Naive B cell (primary cell): Measurements from ENCODE around the gene HOTAIR. TPM values are rescaled to one million over a fixed set of nuclear protein-coding genes. Genes with fewer than 3 reads are reported as not detected.

ENCODE experiments used
- ATAC-seq, 2 donors: fragments of 150-1000 bp; cut with Tn5 transposase; 2 replicates each; pipeline ENCODE4 v1.10.0; 2021; ENCODE audit warnings: low read depth in 2 of 2, mild to moderate bottlenecking in 2 of 2, moderate library complexity in 2 of 2
- DNase-seq: peaks from one replicate; pipeline ENCODE4 v3.0.0; 2022
- H3K27ac Mint-ChIP-seq, 6 donors: one replicate each; pipeline ENCODE4 v1.8.0; 2020 to 2022; ENCODE audit warnings: mild to moderate bottlenecking in 6 of 6, mixed read lengths in 6 of 6, moderate library complexity in 5 of 6, inconsistent platforms in 2 of 6
- H3K27me3 Mint-ChIP-seq, 3 donors: one replicate each; pipeline ENCODE4 v1.8.0; 2021 to 2022; ENCODE audit warnings: mixed read lengths in 3 of 3, mild to moderate bottlenecking in 1 of 3
- H3K36me3 Mint-ChIP-seq, 2 donors: one replicate each; pipeline ENCODE4 v1.8.0; 2020 to 2022; ENCODE audit warnings: mixed read lengths in 2 of 2, inconsistent platforms in 1 of 2, mild to moderate bottlenecking in 1 of 2
- H3K4me1 Mint-ChIP-seq, 3 donors: one replicate each; pipeline ENCODE4 v1.8.0; 2020 to 2022; ENCODE audit warnings: mixed read lengths in 3 of 3, inconsistent platforms in 1 of 3, mild to moderate bottlenecking in 1 of 3, moderate library complexity in 1 of 3
- H3K4me3 Mint-ChIP-seq, 8 donors: one replicate each; pipeline ENCODE4 v1.8.0; 2020 to 2022; ENCODE audit warnings: mild to moderate bottlenecking in 8 of 8, mixed read lengths in 8 of 8, moderate library complexity in 8 of 8, inconsistent platforms in 2 of 8
- H3K9me3 Mint-ChIP-seq, 7 donors: one replicate each; pipeline ENCODE4 v1.8.0; 2020 to 2022; ENCODE audit warnings: mixed read lengths in 7 of 7, mild to moderate bottlenecking in 5 of 7, inconsistent platforms in 2 of 7, moderate library complexity in 1 of 7
- polyA plus RNA-seq, 6 donors: library from polyadenylated mRNA; unstranded; fragments of 300-500 nt; fragmentation: Illumina TruSeq; gene quantifications; one replicate each; pipeline ENCODE4 v1.2.3, GENCODE V29; 2021; ENCODE audit warnings: low read depth in 6 of 6

HOTAIR gene
- polyA plus RNA-seq, 6 donors from 2014 or later: not detected

DNA sequence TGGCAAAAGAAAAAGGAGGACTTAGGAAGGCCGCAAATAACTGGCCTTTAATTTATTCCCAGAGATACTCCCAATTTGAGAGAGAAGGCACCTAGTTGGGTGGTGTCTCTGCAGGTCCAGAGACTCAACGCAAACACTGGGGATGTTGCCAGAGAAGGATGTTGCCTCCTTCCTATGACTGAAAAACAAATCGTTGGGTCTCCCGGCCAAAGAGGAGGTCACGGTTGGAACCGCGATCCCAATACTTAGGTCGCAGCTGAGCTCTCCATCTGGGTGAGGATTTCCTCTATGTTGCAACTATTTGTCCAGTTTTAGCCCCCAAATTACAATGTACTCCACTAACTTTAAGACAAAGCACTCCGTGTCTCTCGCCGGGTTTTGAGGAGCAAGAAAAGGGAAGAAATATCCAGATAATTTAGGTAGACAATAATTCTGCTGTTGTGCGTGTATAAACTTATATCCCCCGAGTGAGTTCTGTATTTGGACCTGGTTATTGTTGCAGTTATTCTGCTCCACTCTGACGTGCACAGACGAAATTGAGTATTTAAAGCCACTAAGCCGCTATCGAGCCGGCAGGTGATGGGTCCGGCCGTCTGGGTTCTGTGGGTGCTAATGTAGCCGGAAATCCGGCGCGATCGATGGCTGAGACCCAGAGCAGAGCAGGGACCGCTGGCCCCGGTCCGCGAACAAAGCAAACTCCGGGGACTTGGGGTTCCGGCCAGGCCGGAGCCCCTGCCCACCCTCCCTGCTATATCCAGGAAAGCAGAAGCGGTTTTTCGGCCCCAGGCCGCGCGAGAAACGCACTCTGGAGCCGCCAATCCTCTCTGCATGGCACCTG is 14.3 kb downstream of the HOTAIR start:
- H3K27ac Mint-ChIP-seq: peak overlapping the region in 4 of 6 donors; percentile 64 to 97 (median 84)

DNA sequence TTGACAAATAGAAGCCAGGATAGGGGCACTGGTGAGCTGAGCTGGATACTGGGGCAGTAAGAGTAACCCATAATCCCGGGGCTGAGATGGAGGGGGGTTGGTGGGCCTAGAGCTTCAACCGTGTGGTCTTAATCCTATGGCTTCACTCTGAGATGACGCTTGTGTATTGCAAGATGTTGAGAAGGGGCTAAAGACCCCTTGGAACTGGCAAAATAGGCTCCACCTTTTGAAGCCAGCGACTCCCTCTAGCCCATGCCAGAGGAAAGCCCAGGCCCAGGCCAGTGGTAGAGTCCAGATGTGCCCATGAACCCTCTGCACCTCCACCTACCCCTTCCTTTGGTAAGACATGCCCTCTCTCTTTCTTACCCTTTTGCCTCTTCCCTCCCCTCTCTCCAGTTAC is 15.4 kb downstream of the HOTAIR start:
- peaks cover 16 to 36% (median 25%) of the 10 kb centered on the region in 3 donors for H3K4me1 Mint-ChIP-seq
- no peak for ATAC-seq
- peaks cover 10 to 16% of the 10 kb centered on the region in 2 donors for H3K36me3 Mint-ChIP-seq
- peaks cover 73 to 80% (median 77%) of the 10 kb centered on the region in 3 donors for H3K27me3 Mint-ChIP-seq
- H3K4me3 Mint-ChIP-seq: peak overlapping the region in 2 of 8 donors; percentile 26 to 65
- peak overlapping the region in 2 of 6 donors; percentile 55 to 86 for H3K27ac Mint-ChIP-seq
- peaks cover 8 to 23% (median 16%) of the 10 kb centered on the region in 7 donors for H3K9me3 Mint-ChIP-seq
- no peak for DNase-seq

More for the DNA sequence above, 14.3 kb downstream of the HOTAIR start:
- Mint-ChIP-seq H3K27me3 (peaks cover 77 to 90% (median 86%) of the 10 kb centered on the region in 3 donors), H3K4me1 (peaks cover 20 to 42% (median 35%) of the 10 kb centered on the region in 3 donors), H3K4me3 (peak overlapping the region in 5 of 8 donors; percentile 9 to 68 (median 44)), H3K9me3 (peaks cover 8 to 25% (median 14%) of the 10 kb centered on the region in 7 donors), H3K36me3 (peaks cover 16 to 20% of the 10 kb centered on the region in 2 donors)
- no peak for ATAC-seq
- DNase-seq: no peak

DNA sequence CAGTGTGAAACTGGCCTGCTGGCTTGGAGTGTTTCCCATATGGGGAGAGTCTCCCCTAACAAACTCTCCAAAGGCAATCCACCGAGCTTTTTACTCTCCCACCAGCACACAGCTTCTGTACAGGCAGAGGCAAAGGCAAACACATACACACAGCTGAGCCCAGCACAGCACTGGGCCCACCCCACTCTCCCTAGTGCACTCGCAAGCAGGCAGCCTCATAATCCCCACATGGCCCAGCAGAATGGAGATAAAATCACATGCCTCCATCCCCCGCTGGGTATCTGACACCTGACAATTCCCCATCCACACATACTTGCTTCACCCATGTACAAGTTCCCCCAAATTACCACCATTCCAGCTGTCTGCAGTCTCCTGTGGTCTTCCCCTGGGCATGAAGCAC is 16.6 kb downstream of the HOTAIR start:
- no peak for DNase-seq
- Mint-ChIP-seq H3K27me3 (peaks cover 73 to 80% (median 77%) of the 10 kb centered on the region in 3 donors), H3K4me3 (peak overlapping the region in 3 of 8 donors; percentile 10 to 45 (median 10)), H3K4me1 (peaks cover 9 to 29% (median 19%) of the 10 kb centered on the region in 3 donors), H3K9me3 (peaks cover 8 to 29% (median 16%) of the 10 kb centered on the region in 7 donors), H3K27ac (peak overlapping the region in 2 of 6 donors; percentile 46 to 87), H3K36me3 (peaks cover 5 to 15% of the 10 kb centered on the region in 2 donors)
- no peak for ATAC-seq

DNA sequence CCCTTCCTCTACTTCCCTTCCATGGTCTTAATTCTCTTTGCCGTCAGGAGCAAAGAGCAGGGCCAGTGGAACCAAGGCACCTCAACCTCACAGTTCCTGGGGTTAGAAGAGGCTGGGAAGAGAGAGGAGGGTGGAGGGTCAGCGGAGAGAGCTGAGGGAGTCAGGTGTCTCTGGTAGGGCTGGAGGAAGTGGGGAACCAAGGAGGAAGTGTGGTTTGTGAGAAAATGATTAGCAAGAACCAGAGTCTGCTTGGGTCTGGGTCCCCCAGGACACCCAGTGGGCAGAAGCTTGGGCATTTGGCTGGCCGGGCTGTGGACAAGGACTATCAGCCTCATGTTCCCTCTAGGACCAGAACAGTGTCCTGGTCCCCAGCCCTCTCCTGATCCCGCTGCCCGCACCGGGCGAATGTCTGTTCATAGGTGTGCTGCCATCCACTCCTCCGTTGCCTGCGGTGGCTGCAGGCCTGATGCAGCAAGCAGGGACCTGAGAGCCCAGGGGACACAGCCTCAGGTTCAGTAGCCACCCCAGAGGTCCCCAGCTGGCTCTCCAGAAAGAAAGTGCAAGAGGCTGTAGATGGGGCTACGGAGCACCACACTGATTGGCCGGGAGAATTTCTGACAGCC is 17.7 kb downstream of the HOTAIR start:
- no peak for DNase-seq
- Mint-ChIP-seq H3K4me3 (peak overlapping the region in 2 of 8 donors; percentile 37 to 69), H3K27me3 (peaks cover 73 to 81% (median 75%) of the 10 kb centered on the region in 3 donors), H3K9me3 (peaks cover 8 to 33% (median 16%) of the 10 kb centered on the region in 7 donors), H3K27ac (peak overlapping the region in 5 of 6 donors; percentile 54 to 97 (median 87)), H3K4me1 (peaks cover 9 to 29% (median 19%) of the 10 kb centered on the region in 3 donors), H3K36me3 (peaks cover 5 to 17% of the 10 kb centered on the region in 2 donors)
- ATAC-seq: no peak

DNA sequence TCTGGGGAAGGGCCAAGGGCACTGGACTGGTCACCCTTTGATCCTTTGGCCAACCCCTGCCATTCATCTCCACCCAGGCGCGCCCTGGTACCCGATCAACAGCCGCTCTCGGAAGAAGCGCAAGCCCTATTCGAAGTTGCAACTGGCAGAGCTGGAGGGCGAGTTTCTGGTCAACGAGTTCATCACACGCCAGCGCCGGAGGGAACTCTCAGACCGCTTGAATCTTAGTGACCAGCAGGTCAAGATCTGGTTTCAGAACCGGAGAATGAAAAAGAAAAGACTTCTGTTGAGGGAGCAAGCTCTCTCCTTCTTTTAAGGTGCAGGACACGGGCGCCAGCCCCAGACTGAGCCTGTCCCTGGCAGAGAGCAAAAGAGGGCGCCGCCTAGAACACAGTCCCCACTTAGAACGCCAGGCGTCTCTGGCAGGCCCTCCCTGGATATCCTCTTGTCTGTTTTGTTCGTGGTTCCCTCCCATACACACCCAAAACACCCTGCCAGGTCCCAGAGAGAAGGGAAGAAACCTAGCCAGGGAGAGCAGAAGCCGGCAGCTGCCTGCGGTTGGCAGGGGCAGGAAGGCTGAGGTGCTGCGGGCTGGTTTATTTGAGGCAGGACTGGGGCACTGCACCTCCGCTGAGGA is 18.4 kb downstream of the HOTAIR start:
- Mint-ChIP-seq H3K4me3 (peak overlapping the region in 5 of 8 donors; percentile 30 to 69 (median 59)), H3K36me3 (peaks cover 5 to 17% of the 10 kb centered on the region in 2 donors), H3K27ac (peak overlapping the region in 4 of 6 donors; percentile 78 to 97 (median 91)), H3K27me3 (peaks cover 75 to 83% (median 82%) of the 10 kb centered on the region in 3 donors), H3K9me3 (peaks cover 8 to 35% (median 14%) of the 10 kb centered on the region in 7 donors), H3K4me1 (peaks cover 11 to 29% (median 16%) of the 10 kb centered on the region in 3 donors)
- DNase-seq: no peak
- no peak for ATAC-seq

DNA sequence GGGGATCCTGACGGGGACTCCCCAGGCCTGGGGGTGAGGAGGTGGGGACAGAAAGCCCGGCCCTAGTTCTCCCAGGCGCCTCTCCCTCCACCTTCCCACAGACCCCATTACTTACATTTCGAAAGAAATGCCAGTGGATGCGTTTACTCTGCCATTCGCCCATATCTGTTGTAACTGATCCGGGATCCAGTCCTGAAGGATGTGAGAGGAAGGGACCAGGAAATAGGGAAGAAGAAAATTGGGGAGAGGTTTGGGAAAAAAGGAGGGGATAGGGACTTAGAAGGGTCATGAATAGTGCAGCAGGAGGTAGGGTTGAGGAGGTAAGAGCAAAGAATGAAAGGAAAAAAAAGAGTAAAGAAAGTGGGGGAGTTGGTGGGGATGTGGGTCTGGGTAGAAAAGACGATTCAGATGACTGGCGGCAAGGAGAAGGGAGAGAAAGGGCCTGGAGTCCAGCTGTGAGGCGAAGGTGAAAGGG is 18.9 kb downstream of the HOTAIR start:
- ATAC-seq (no peak), DNase-seq (no peak)
- peak overlapping the region in 6 of 8 donors; percentile 30 to 69 (median 63) for H3K4me3 Mint-ChIP-seq
- H3K9me3 Mint-ChIP-seq: peaks cover 8 to 38% (median 17%) of the 10 kb centered on the region in 7 donors
- H3K27ac Mint-ChIP-seq: peak overlapping the region in 5 of 6 donors; percentile 58 to 97 (median 87)
- peaks cover 5 to 17% of the 10 kb centered on the region in 2 donors for H3K36me3 Mint-ChIP-seq
- H3K4me1 Mint-ChIP-seq: peaks cover 15 to 29% (median 19%) of the 10 kb centered on the region in 3 donors
- H3K27me3 Mint-ChIP-seq: peaks cover 80 to 88% (median 87%) of the 10 kb centered on the region in 3 donors

DNA sequence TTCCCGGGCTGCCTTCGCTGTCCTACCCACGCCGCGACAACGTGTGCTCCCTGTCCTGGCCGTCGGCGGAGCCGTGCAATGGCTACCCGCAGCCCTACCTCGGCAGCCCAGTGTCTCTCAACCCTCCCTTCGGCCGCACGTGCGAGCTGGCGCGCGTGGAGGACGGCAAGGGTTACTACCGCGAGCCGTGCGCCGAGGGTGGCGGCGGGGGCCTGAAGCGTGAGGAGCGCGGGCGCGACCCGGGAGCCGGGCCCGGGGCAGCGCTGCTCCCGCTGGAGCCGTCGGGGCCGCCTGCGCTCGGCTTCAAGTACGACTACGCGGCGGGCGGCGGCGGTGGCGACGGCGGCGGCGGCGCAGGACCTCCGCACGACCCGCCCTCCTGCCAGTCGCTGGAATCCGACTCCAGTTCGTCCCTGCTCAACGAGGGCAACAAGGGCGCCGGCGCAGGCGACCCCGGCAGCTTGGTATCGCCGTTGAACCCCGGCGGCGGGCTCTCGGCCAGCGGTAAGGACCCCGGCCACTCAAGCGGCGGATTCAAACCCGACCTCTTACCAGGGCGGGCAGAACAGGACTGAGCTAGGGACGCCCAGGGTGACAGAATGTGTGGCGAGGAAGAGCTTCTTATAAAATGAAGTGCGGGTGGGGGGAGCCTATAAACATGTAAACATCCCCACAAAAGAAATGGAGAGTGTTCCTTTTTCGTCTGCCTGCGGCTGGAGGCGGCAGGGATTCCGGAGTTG is 19.5 kb downstream of the HOTAIR start:
- peaks cover 81 to 89% (median 87%) of the 10 kb centered on the region in 3 donors for H3K27me3 Mint-ChIP-seq
- ATAC-seq (no peak), DNase-seq (no peak)
- peak overlapping the region in 3 of 6 donors; percentile 78 to 97 (median 87) for H3K27ac Mint-ChIP-seq
- H3K9me3 Mint-ChIP-seq: peaks cover 8 to 34% (median 13%) of the 10 kb centered on the region in 7 donors
- peaks cover 15 to 25% (median 20%) of the 10 kb centered on the region in 3 donors for H3K4me1 Mint-ChIP-seq
- peak overlapping the region in 3 of 8 donors; percentile 67 to 76 (median 69) for H3K4me3 Mint-ChIP-seq
- H3K36me3 Mint-ChIP-seq: peaks cover under 1 to 15% of the 10 kb centered on the region in 2 donors

DNA sequence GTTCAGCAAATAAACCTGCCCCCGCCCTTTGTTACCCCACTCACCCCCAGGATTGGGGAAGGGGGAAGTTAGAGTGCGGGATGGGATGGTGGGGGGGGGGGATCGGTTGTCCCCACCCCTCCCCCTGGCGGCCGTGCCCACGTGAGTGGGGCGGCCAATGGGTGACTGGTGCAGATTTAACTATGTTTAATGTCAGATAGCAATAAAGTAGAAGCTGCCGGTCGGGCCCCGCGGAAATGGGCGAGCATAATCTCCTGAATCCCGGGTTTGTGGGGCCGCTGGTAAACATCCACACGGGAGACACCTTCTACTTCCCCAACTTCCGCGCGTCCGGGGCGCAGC is 20.1 kb downstream of the HOTAIR start, which contains the start of gene HOXC12:
TSS of gene HOXC12 (plus strand) at position 210 of the 342 bp plus-strand sequence. CDS start at position 237, 27 bp downstream.
- Mint-ChIP-seq H3K27me3 (peaks cover 81 to 89% (median 87%) of the 10 kb centered on the region in 3 donors), H3K4me3 (peak within 1 kb of the TSS in 6 of 8 donors; percentile 19 to 76 (median 64)), H3K36me3 (peaks cover 0 to 10% of the 10 kb centered on the region in 2 donors), H3K27ac (peak within 1 kb of the TSS in 5 of 6 donors; percentile 49 to 97 (median 87)), H3K4me1 (peaks cover 15 to 20% (median 20%) of the 10 kb centered on the region in 3 donors), H3K9me3 (peaks cover 6 to 30% (median 11%) of the 10 kb centered on the region in 7 donors)
- no peak for ATAC-seq
- DNase-seq: no peak

DNA sequence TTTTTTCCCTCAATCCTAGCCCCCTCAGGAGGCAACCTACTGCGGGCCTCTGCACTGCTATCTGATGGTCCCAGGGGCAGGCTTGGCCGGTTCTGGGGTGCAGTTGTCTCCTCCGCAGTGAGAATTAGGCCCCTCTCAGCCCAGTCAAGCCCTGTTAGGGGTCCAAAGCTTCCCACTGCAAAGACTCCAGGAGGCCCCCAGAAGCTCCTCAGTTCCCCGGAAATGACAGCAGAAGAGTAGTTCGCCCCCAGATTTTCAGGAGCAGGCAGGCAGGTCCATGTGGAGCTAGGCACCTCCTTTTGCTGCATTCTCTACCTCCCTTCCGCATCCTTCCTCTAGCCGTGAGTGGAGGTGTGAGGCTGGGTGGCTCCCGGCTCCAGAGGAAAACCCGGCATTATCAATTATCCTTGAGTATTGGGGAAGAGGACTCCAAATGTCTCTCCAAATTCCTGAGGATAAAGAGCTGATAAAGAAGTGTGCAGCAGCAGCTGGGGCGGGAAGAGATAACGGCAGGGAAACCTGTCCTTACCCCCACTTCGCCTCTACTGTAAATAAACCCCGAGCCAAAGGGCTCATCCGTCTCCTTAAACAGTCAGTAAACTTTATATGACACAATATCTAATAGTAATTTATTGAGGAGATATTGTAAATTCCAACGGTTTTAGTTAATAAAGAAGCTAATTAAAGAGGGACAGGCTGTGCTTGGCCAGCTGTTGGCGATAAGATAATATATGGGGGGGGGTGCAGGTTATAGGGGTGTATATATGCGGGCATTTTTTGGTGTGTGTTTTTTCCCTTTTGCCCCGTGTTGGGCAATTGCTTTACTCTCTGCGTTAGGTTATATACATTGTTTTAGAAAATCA is 20.7 kb downstream of the HOTAIR start:
- Mint-ChIP-seq H3K27me3 (peaks cover 81 to 89% (median 87%) of the 10 kb centered on the region in 3 donors), H3K4me3 (peak overlapping the region in 6 of 8 donors; percentile 19 to 76 (median 58)), H3K4me1 (peaks cover 15 to 20% (median 17%) of the 10 kb centered on the region in 3 donors), H3K27ac (peak overlapping the region in 5 of 6 donors; percentile 49 to 94 (median 75)), H3K9me3 (peaks cover 4 to 27% (median 11%) of the 10 kb centered on the region in 7 donors), H3K36me3 (peaks cover 0 to 7% of the 10 kb centered on the region in 2 donors)
- ATAC-seq (no peak), DNase-seq (no peak)

DNA sequence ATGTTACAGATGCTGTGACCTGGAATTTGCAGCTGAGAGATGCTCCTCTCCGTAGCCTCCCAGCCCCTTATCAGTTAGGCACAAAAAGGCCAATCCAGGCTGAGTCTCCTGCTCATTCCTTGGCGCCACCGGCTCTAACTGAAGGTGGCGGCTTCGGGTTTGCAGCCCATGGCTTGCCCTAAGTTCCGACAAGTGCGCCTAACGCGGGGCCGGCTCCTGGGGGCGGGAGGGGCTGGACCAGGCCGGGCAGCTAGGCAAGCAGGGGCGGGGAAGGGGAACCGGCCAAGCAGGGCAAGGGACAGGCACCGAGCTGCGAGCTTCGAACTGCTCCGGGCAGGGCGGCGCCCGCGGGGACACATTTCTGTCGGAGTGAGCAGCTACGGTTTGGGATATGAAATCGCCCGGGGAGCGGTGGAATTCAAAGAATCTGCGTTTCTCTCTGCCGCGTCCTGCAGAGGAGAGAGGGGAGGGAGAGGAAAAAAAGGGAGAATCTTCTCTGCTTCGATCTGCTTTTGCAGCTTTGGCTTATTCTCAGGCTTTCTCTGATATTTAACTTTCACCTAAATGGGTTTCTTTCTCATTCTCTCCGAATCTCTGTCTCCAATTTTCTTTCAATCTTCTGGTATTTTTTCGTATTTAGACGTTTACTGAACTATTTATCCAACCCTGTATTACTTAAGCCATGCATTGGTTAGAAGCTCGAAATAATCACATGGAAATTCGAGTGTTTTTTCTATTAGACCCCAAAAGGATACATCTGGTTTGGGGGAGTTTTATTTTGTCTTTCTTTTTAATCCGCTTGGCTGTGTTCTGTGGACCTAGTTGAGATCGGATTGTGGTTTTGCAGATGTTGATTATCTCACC is 21.7 kb downstream of the HOTAIR start:
- Mint-ChIP-seq H3K9me3 (peaks cover 3 to 27% (median 11%) of the 10 kb centered on the region in 7 donors), H3K4me3 (peak overlapping the region in 6 of 8 donors; percentile 18 to 76 (median 40)), H3K27ac (peak overlapping the region in 5 of 6 donors; percentile 52 to 96 (median 88)), H3K27me3 (peaks cover 82 to 89% (median 87%) of the 10 kb centered on the region in 3 donors), H3K4me1 (peaks cover 15 to 20% (median 17%) of the 10 kb centered on the region in 3 donors), H3K36me3 (peaks cover 0 to 7% of the 10 kb centered on the region in 2 donors)
- no peak for DNase-seq
- no peak for ATAC-seq
